ENCODE measurements around the gene PRKG2. TPM values are rescaled to one million over a fixed set of nuclear protein-coding genes. Genes with fewer than 3 reads are reported as not detected.

Gene PRKG2
- total RNA-seq, 1 donor from 2014 or later = not detected

- Mint-ChIP-seq H3K27me3 (ENCODE audit: unreplicated experiment) (no peaks in the 10 kb centered on the region), H3K9me3 (ENCODE audit: unreplicated experiment) (no peaks in the 10 kb centered on the region), H3K36me3 (ENCODE audit: unreplicated experiment) (no peaks in the 10 kb centered on the region), H3K27ac (ENCODE audit: unreplicated experiment) (no peak overlapping the region), H3K4me3 (ENCODE audit: unreplicated experiment) (no peak overlapping the region), H3K4me1 (ENCODE audit: unreplicated experiment) (no peaks in the 10 kb centered on the region)
- TF ChIP-seq CTCF (IDR thresholded peaks at IDR 0.05) = no peak
- no peak for DNase-seq (ENCODE audit: extremely low spot score, unreplicated experiment)
Measured at GRCh38 chr4:81146466-81146865, 68.6 kb downstream of the PRKG2 start.

GRCh38 chr4:81143183-81143582 is 71.8 kb downstream of the PRKG2 start:
- H3K4me1 Mint-ChIP-seq (ENCODE audit: unreplicated experiment) = no peaks in the 10 kb centered on the region
- H3K9me3 Mint-ChIP-seq (ENCODE audit: unreplicated experiment) = no peaks in the 10 kb centered on the region
- H3K27ac Mint-ChIP-seq (ENCODE audit: unreplicated experiment) = no peak overlapping the region
- H3K36me3 Mint-ChIP-seq (ENCODE audit: unreplicated experiment) = no peaks in the 10 kb centered on the region
- no peak for DNase-seq (ENCODE audit: extremely low spot score, unreplicated experiment)
- H3K4me3 Mint-ChIP-seq (ENCODE audit: unreplicated experiment) = no peak overlapping the region
- TF ChIP-seq CTCF (IDR thresholded peaks at IDR 0.05) = no peak
- no peaks in the 10 kb centered on the region for H3K27me3 Mint-ChIP-seq (ENCODE audit: unreplicated experiment)

GRCh38 chr4:81142744-81143143 is 72.3 kb downstream of the PRKG2 start:
- H3K27me3 Mint-ChIP-seq (ENCODE audit: unreplicated experiment) = no peaks in the 10 kb centered on the region

GRCh38 chr4:81137894-81138293 is 77.1 kb downstream of the PRKG2 start:
- Mint-ChIP-seq H3K9me3 (ENCODE audit: unreplicated experiment) (no peaks in the 10 kb centered on the region), H3K4me1 (ENCODE audit: unreplicated experiment) (no peaks in the 10 kb centered on the region), H3K27ac (ENCODE audit: unreplicated experiment) (no peak overlapping the region), H3K27me3 (ENCODE audit: unreplicated experiment) (no peaks in the 10 kb centered on the region), H3K4me3 (ENCODE audit: unreplicated experiment) (no peak overlapping the region), H3K36me3 (ENCODE audit: unreplicated experiment) (no peaks in the 10 kb centered on the region)
- no peak for TF ChIP-seq CTCF (IDR thresholded peaks at IDR 0.05)
- no peak for DNase-seq (ENCODE audit: extremely low spot score, unreplicated experiment)

More at GRCh38 chr4:81142744-81143143, 72.3 kb downstream of the PRKG2 start:
- no peaks in the 10 kb centered on the region for H3K4me1 Mint-ChIP-seq (ENCODE audit: unreplicated experiment)
- no peaks in the 10 kb centered on the region for H3K9me3 Mint-ChIP-seq (ENCODE audit: unreplicated experiment)
- no peak for TF ChIP-seq CTCF (IDR thresholded peaks at IDR 0.05)
- no peaks in the 10 kb centered on the region for H3K36me3 Mint-ChIP-seq (ENCODE audit: unreplicated experiment)
- H3K4me3 Mint-ChIP-seq (ENCODE audit: unreplicated experiment) = no peak overlapping the region
- no peak for DNase-seq (ENCODE audit: extremely low spot score, unreplicated experiment)
- no peak overlapping the region for H3K27ac Mint-ChIP-seq (ENCODE audit: unreplicated experiment)

GRCh38 chr4:81137446-81137845 is 77.6 kb downstream of the PRKG2 start:
- Mint-ChIP-seq H3K4me3 (ENCODE audit: unreplicated experiment) (no peak overlapping the region), H3K4me1 (ENCODE audit: unreplicated experiment) (no peaks in the 10 kb centered on the region), H3K36me3 (ENCODE audit: unreplicated experiment) (no peaks in the 10 kb centered on the region), H3K9me3 (ENCODE audit: unreplicated experiment) (no peaks in the 10 kb centered on the region), H3K27ac (ENCODE audit: unreplicated experiment) (no peak overlapping the region), H3K27me3 (ENCODE audit: unreplicated experiment) (no peaks in the 10 kb centered on the region)
- DNase-seq (ENCODE audit: extremely low spot score, unreplicated experiment) = no peak
- no peak for TF ChIP-seq CTCF (IDR thresholded peaks at IDR 0.05)
